ENCODE data around the gene CORO2A.

DNA sequence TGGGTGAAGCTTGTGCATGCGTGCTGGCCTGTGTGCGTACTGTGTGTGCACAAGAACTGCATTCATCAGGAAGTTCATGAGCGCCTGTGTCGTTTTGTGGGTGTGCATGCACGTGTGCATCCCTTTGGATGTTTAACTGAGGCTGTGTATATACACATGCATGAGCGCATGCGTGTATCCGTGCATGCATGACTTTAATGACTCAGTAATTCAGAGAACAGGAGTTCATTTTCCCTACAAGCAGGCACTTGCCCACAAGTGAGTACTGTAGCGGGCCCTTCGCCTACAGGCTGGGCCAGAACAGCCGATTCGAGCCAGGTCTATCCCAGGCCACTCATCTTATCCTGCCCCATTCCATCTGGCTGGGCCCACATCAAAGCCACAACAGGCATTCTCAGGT is 29.8 kb downstream of the CORO2A start:
- TF ChIP-seq, protein P1, sequence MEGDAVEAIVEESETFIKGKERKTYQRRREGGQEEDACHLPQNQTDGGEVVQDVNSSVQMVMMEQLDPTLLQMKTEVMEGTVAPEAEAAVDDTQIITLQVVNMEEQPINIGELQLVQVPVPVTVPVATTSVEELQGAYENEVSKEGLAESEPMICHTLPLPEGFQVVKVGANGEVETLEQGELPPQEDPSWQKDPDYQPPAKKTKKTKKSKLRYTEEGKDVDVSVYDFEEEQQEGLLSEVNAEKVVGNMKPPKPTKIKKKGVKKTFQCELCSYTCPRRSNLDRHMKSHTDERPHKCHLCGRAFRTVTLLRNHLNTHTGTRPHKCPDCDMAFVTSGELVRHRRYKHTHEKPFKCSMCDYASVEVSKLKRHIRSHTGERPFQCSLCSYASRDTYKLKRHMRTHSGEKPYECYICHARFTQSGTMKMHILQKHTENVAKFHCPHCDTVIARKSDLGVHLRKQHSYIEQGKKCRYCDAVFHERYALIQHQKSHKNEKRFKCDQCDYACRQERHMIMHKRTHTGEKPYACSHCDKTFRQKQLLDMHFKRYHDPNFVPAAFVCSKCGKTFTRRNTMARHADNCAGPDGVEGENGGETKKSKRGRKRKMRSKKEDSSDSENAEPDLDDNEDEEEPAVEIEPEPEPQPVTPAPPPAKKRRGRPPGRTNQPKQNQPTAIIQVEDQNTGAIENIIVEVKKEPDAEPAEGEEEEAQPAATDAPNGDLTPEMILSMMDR (conservative IDR thresholded peaks at IDR 0.05; ENCODE audit: low read depth, low read length): no peak
- TF ChIP-seq BHLHE40 (IDR thresholded peaks at IDR 0.05; ENCODE audit: low read depth, low read length) (no peak), RCOR1 (IDR thresholded peaks at IDR 0.05; ENCODE audit: insufficient replicate concordance, low read length) (no peak), CEBPB (IDR thresholded peaks at IDR 0.05; ENCODE audit: low read depth, low read length) (no peak), POLR2A (IDR thresholded peaks at IDR 0.05; ENCODE audit: low read depth, low read length) (no peak), RAD21 (IDR thresholded peaks at IDR 0.05; ENCODE audit: low read length) (no peak), RFX5 (IDR thresholded peaks at IDR 0.05; ENCODE audit: low read depth, low read length) (no peak), MAZ (IDR thresholded peaks at IDR 0.05; ENCODE audit: borderline replicate concordance, low read depth, low read length) (no peak), MXI1 (IDR thresholded peaks at IDR 0.05; ENCODE audit: borderline replicate concordance, low read depth, low read length) (no peak), NFE2L2 (IDR thresholded peaks at IDR 0.05; ENCODE audit: low read depth, low read length) (no peak)
- TF ChIP-seq, protein P2, sequence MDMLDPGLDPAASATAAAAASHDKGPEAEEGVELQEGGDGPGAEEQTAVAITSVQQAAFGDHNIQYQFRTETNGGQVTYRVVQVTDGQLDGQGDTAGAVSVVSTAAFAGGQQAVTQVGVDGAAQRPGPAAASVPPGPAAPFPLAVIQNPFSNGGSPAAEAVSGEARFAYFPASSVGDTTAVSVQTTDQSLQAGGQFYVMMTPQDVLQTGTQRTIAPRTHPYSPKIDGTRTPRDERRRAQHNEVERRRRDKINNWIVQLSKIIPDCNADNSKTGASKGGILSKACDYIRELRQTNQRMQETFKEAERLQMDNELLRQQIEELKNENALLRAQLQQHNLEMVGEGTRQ (IDR thresholded peaks at IDR 0.05; ENCODE audit: low read depth, low read length): no peak

All from IMR-90 (cell line).